C4-2B (cell line): ENCODE measurements around the gene PLCD4.
A peak's percentile ranks its signal among the peaks of the same experiment; 100 is the strongest.

ENCODE experiments used
- H3K27ac ChIP-seq: fragments of 450-650 bp; 2 replicates; pipeline ENCODE4 v1.5.1; 2017
- ZFX ChIP-seq: fragments of 450-650 bp; IDR thresholded peaks from 2 replicates; pipeline ENCODE4 v1.6.1; 2017
- TF ChIP-seq, protein P1 (sequence below): fragments of 450-650 bp; conservative IDR thresholded peaks from 2 replicates; pipeline ENCODE4 v1.5.1; 2017; ENCODE audit warnings: mild to moderate bottlenecking

The PLCD4 gene

DNA sequence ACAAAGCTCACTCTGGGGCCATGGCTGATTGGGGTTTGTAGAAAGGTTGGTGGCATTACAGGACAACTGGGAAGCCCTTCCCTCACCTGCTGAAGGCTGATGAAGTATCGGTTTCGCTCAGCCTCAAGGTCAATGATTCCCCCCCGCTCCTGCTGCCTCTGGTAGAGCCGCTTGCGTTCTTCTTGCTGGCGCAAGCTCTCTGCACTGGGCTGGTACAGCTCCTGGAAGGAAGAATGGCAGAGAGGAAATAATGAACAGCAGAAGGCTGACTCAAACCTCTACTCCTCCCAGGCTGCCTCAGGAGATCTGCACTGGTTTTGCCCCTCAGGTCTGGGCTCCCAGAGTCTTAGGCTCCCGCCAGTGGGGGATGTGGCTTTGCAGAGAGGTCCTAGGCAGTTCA lies 57.0 kb downstream of the PLCD4 start:
- TF ChIP-seq ZFX, result no peak
- TF ChIP-seq, protein P1, sequence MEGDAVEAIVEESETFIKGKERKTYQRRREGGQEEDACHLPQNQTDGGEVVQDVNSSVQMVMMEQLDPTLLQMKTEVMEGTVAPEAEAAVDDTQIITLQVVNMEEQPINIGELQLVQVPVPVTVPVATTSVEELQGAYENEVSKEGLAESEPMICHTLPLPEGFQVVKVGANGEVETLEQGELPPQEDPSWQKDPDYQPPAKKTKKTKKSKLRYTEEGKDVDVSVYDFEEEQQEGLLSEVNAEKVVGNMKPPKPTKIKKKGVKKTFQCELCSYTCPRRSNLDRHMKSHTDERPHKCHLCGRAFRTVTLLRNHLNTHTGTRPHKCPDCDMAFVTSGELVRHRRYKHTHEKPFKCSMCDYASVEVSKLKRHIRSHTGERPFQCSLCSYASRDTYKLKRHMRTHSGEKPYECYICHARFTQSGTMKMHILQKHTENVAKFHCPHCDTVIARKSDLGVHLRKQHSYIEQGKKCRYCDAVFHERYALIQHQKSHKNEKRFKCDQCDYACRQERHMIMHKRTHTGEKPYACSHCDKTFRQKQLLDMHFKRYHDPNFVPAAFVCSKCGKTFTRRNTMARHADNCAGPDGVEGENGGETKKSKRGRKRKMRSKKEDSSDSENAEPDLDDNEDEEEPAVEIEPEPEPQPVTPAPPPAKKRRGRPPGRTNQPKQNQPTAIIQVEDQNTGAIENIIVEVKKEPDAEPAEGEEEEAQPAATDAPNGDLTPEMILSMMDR, result no peak
- H3K27ac ChIP-seq, result no peak overlapping the region

DNA sequence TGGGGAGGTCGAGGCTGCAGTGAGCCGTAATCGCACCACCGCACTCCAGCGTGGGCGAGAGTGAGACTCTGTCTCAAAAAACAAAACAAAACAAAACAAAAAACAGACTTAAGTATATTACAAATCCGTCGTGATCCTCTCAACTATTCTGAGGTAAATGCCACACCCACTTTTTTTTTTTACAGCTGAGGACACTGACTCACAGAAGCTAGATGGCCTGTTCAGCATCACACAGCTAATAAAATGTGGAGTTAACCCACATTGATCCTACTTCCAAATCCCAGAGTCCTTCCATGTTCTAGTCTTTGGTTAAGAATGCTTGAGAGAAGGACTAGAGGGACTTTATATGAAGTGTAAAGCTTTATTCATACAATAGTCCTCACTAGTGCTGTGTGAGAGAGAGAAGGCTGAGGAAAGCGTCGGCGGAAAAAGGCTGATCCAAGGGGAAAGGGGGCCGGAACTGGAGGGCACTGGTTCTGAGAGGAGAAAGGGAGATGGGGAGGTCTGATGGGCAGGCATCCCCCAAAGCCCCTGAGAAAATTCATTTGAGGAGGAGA lies 63.5 kb downstream of the PLCD4 start:
- no peak for TF ChIP-seq ZFX
- TF ChIP-seq, protein P1, result no peak
- peak overlapping the region; percentile 74 for H3K27ac ChIP-seq

DNA sequence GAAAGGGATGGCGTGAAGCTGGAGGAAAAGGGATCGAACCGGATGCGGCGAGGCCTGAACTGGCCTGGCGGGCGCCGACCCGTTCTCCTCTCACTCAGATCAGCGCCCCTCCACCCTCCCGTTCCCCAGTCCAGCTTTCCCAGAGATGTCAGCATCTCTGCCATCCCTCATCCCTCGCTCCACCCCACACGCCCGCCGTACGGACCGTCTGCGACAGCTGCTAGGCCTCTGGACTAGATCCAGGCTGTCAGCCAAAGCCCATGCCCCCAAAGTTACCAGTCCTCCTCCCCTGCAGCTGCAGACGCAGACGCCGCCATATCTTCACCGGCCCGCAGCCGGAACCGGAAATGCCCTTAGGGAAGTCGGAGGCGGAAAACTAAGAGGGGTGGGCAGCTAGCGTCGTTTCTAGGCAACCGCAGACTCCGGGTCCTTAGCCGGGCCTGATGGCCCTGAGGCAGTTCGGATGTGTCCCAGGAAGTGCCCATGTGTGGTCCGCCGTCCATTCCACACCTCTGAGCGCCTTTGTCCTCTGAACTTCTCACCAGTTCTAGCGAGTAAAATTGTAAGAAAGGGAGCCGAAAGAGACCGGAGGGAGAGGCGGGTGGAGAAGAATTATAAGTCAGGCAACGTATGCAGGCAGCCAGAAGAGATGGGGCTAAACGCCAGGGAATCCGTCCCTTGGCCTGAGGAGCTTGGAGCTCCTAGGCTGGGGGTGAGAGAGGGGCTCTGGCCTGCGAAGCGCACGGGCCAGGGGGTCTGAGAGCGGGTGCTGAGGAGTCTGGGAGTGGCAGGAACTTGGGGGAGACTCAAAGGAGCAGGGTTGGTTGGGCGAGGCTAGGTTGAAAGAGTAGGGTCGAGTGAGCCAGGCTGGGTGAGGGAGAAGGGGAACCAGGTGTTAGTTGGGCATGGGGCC lies 64.2 kb downstream of the PLCD4 start, which contains the start of the genes RNF25 and STK36:
TSS of gene RNF25 (minus strand) at position 349 of the 913 bp plus-strand sequence. CDS start at position 317, 32 bp downstream.
TSS of gene STK36 (plus strand) at position 433 of the 913 bp plus-strand sequence. CDS start 744 bp downstream, outside the sequence.
- peak within 1 kb of the TSS; percentile 74 for H3K27ac ChIP-seq

DNA sequence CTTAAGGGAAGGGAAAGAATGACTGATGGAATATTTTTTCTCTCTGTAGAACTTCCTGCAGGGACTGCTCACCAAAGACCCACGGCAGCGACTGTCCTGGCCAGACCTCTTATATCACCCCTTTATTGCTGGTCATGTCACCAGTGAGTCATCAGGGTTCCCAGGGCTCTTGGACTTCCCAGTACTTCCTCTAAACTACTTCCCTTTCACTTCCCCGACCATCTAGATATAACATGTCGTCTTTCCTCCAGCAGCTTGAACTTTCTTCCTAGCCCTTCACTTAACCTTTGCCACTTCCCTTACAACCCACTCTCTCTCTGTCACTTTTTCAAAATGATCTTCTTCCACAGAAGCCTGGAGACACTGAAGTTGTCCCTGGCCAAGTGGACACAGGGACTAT lies 71.4 kb downstream of the PLCD4 start:
- H3K27ac ChIP-seq, result no peak overlapping the region
- no peak for TF ChIP-seq ZFX
- TF ChIP-seq, protein P1, result no peak

More for the DNA sequence above, 64.2 kb downstream of the PLCD4 start, which contains the start of the genes RNF25 and STK36:
- TF ChIP-seq, protein P1, result no peak
- no peak for TF ChIP-seq ZFX

DNA sequence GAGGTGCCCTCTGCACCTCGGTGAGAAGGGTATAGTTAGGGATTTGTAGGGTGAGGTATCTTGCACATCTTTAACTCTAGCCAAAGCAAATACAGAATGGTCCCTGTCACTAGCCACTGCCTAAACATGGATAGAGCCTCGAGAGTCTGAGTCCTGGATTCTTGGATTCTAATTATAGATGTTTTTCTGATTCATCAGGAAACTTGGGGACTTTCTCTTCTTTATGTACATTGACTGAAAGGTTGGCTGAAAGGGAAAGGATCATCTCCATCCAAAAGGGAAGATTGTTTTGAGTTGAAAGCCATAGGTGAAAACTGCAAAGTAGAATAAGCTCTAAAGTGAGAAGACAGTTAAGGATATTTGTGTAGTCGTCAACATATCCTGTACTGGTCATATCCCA lies 72.4 kb downstream of the PLCD4 start:
- no peak overlapping the region for H3K27ac ChIP-seq
- TF ChIP-seq ZFX, result no peak
- TF ChIP-seq, protein P1, result no peak
